Endothelial cell of umbilical vein (primary cell): ENCODE data around the gene URI1.

Experiments
- CTCF ChIP-seq, 2 donors: IDR thresholded peaks; 1 replicate in 1 of 2; 2 replicates in 1 of 2; pipeline ENCODE4 v1.5.1; 2011; ENCODE audit warnings: low read length in 2 of 2, mild to moderate bottlenecking in 2 of 2, moderate library complexity in 2 of 2, control low read depth in 1 of 2, inconsistent platforms in 1 of 2, low read depth in 1 of 2; ENCODE audit not compliant: insufficient read depth in 1 of 2; ENCODE audit errors: extremely low read depth in 1 of 2
- EZH2 ChIP-seq: IDR thresholded peaks from 2 replicates; pipeline ENCODE4 v1.6.1; 2012; ENCODE audit warnings: borderline replicate concordance, low read depth, mild to moderate bottlenecking, moderate library complexity, low read length, inconsistent platforms; ENCODE audit not compliant: severe bottlenecking
- GATA2 ChIP-seq: IDR thresholded peaks from 2 replicates; pipeline ENCODE4 v1.7.0; 2011; ENCODE audit warnings: low read depth, mild to moderate bottlenecking, moderate library complexity, mixed read lengths, low read length; ENCODE audit not compliant: insufficient read length, insufficient read depth

DNA sequence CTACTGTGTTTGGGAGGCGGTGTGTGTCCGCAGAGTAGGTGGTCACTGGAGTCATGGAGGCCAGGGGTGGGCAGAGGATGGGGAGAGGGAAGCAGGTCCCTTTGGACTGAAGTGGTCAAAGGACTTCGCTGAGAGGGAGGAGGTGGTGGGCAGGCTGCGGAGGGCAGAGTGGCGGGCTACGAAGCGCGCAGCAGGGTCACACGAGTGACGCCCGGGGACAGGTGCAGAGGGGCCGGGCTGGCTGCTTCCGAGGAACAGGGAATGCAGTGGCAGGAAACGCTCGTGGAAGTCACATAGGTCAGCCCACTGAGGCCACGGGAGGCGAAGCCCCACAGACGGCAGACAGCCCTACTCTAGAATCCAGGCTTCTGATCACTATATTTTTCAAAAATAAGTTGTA is 111.5 kb downstream of the URI1 start:
- no peak for TF ChIP-seq CTCF (IDR thresholded peaks at IDR 0.05; ENCODE audit: extremely low read depth in 1 of 2, insufficient read depth in 1 of 2, low read depth in 1 of 2, low read length in 2 of 2)
- no peak for TF ChIP-seq EZH2
- no peak for TF ChIP-seq GATA2
